GM21367 (cell line): Measurements from ENCODE around the gene PTGR1.

Experiments used
- ATAC-seq: cut with Tn5 transposase; IDR thresholded peaks from one replicate; pipeline ENCODE4 v1.9.1; 2021; ENCODE audit not compliant: unreplicated experiment

Gene PTGR1

GRCh38 chr9:111542497-111543254 is 56.8 kb downstream of the PTGR1 start:
- no peak for ATAC-seq

GRCh38 chr9:111533099-111533790 is 66.2 kb downstream of the PTGR1 start:
- no peak for ATAC-seq

- ATAC-seq, result no peak
Measured at GRCh38 chr9:111531716-111532115, 67.7 kb downstream of the PTGR1 start.

GRCh38 chr9:111529787-111530186 is 69.7 kb downstream of the PTGR1 start:
- ATAC-seq, result no peak

- ATAC-seq, result no peak
Measured at GRCh38 chr9:111527347-111527746, 72.1 kb downstream of the PTGR1 start.

- ATAC-seq, result peak; percentile 57
Measured at GRCh38 chr9:111525056-111525977, 74.1 kb downstream of the PTGR1 start, which contains the start of gene ZNF483. ZNF483 (plus strand) TSS chr9:111525179; CDS start chr9:111527396, 2,217 bp downstream.

GRCh38 chr9:111524731-111525055 is 74.8 kb downstream of the PTGR1 start:
- ATAC-seq, result no peak

- no peak for ATAC-seq
Measured at GRCh38 chr9:111516061-111516465, 83.4 kb downstream of the PTGR1 start.

GRCh38 chr9:111514967-111515366 is 84.5 kb downstream of the PTGR1 start:
- no peak for ATAC-seq
